Measurements from ENCODE around the gene SBF2.

- no peak for TF ChIP-seq CTCF (IDR thresholded peaks at IDR 0.05)
- TF ChIP-seq POLR2A (IDR thresholded peaks at IDR 0.05), result no peak
Observed at GRCh38 chr11:10139143-10139542, 154.9 kb downstream of the SBF2 start.

Measured in tibial nerve (tissue), 3 donors.